Ovary (tissue), 9 donors: ENCODE data around the gene POLR3E. TPM values are rescaled to one million over a fixed set of nuclear protein-coding genes. Genes with fewer than 3 reads are reported as not detected.

Source experiments
- DNase-seq, 5 donors: peaks; one replicate each; pipeline ENCODE4 v3.0.0-alpha.2; 2019 to 2020
- H3K27ac ChIP-seq, 2 donors: fragments of 200-600 bp; one replicate each; pipeline versions ENCODE4 v1.5.1 to v1.8.0; 2019 to 2022
- H3K27me3 ChIP-seq: fragments of 200-600 bp; one replicate; pipeline ENCODE4 v1.8.0; 2022
- H3K36me3 ChIP-seq: fragments of 200-600 bp; sonication (generic); one replicate; pipeline ENCODE4 v1.5.1; 2019
- H3K4me1 ChIP-seq: one replicate; pipeline ENCODE4 v1.8.1; 2013; ENCODE audit warnings: mild to moderate bottlenecking, moderate library complexity; ENCODE audit not compliant: insufficient read depth
- H3K4me3 ChIP-seq: fragments of 200-600 bp; sonication (generic); one replicate; pipeline ENCODE4 v1.5.1; 2017
- H3K9me3 ChIP-seq, 2 donors: fragments of 200-600 bp in 1 of 2; sonication (generic) in 1 of 2; one replicate each; pipeline versions ENCODE4 v1.5.1 to v1.8.1; 2013 to 2019; ENCODE audit warnings: mild to moderate bottlenecking in 1 of 2, moderate library complexity in 1 of 2
- EP300 ChIP-seq: sonication (generic); formaldehyde crosslinking; IDR thresholded peaks from one replicate; pipeline ENCODE4 v1.6.1; 2017; ENCODE audit warnings: antibody characterized with exemption
- POLR2A ChIP-seq: fragments of 450-650 bp; IDR thresholded peaks from one replicate; pipeline ENCODE4 v1.6.1; 2017; ENCODE audit warnings: antibody characterized with exemption, mild to moderate bottlenecking, moderate library complexity
- WGBS, 3 donors: extraction: QIAGEN DNeasy Blood & Tissue Kit in 1 of 3; methylation state at CpG; one replicate each; pipeline versions ENCODE4 v1.1.5 to v1.1.7; 2013 to 2017; 5-methylcytosine and 5-hydroxymethylcytosine counted together
- intact Hi-C, 4 donors: fragments of 100-400 bp; cut with DNase I; formaldehyde crosslinking; loops; one replicate each; pipeline versions ENCODE4 v1.11.0 to v1.15.1; 2022 to 2023
- polyA plus RNA-seq, 2 donors: library from polyadenylated mRNA; stranded (reverse); fragments of 200-250 nt in 1 of 2; fragments of 350-450 nt in 1 of 2; fragmentation: Illumina TruSeq in 1 of 2; extraction: RNeasy Lipid Tissue Mini Kit (QIAGEN cat#74804) in 1 of 2; gene quantifications; one replicate each; pipeline ENCODE4 v1.2.3, GENCODE V29; 2013 to 2014
- total RNA-seq, 7 donors: library from RNA; depleted of rRNA in 2 of 7; stranded (reverse); fragments of >200 nt in 2 of 7; fragmentation: NEBNext Ultra II Directional in 3 of 7; extraction: Animal tissue kit (Norgen Biotek cat#: 25700) in 3 of 7; gene quantifications; one replicate each; pipeline versions ENCODE4 v1.1.0 to v1.2.4, GENCODE V29; 2016 to 2023
- TF ChIP-seq, protein P1 (sequence below), 3 donors: fragments of 450-650 bp in 2 of 3; fragments of 200-600 bp in 1 of 3; IDR thresholded peaks; one replicate each; pipeline versions ENCODE4 v1.5.1 to v1.8.0; 2016 to 2022; ENCODE audit warnings: antibody characterized with exemption in 3 of 3, mild to moderate bottlenecking in 1 of 3
- donor health status: DM: no; HTN: no; CAD: no; lungs with moderate emphysema.
- donor health status: DM: no; HTN: no; CAD: no.
- donor health status: Bipolar disorder and iron deficiency.
- donor health status: DM: yes; HTN: yes; CAD: no.
- donor health status: DM: no; HTN: no; CAD: no.
- donor health status: DM: yes; HTN: yes; CAD: no.

POLR3E gene
- total and polyA plus RNA-seq, 9 donors = 18.6 to 57.0 (median 40.8) TPM

DNA sequence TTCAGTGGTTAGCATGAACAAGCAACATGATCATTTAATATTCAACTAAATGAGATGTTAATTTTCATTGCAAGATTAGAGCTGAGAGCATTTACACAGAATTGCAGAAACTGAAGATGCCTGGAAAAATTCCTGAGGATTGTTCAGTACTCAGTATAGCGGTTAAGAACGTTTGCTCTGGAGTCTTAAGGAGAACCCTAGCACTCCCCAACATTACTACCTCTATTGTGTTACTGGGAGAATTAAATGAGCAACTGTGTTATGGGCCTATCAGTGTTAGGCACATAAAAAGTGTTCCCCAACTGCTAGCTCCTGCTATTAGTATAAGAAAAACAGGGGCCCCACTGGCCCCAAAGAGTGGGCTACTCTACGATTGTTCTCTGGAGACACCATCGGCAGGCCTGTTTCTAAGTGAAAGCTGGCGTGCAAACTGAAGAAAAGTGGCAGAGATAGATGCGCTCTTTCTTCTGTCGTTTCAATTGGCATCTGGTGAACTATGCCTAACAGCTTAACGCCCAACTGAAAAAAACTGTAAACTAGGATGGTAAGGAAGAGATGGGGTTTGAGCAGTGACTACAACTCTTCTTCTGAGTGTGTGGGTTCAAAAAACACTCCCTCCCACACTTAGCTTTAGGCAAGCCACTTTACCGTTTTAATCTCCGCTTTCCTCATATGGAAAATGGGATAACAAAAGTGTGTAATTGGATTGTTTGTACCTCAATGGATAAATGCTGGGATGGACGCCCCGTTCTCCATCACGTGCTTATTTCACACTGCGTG is 75.9 kb downstream of the POLR3E start:
- H3K36me3 ChIP-seq = no peaks in the 10 kb centered on the region
- H3K9me3 ChIP-seq = no peaks in the 10 kb centered on the region
- H3K4me1 ChIP-seq = peaks cover 5% of the 10 kb centered on the region
- H3K4me3 ChIP-seq = peak overlapping the region; percentile 87
- TF ChIP-seq, protein P1, sequence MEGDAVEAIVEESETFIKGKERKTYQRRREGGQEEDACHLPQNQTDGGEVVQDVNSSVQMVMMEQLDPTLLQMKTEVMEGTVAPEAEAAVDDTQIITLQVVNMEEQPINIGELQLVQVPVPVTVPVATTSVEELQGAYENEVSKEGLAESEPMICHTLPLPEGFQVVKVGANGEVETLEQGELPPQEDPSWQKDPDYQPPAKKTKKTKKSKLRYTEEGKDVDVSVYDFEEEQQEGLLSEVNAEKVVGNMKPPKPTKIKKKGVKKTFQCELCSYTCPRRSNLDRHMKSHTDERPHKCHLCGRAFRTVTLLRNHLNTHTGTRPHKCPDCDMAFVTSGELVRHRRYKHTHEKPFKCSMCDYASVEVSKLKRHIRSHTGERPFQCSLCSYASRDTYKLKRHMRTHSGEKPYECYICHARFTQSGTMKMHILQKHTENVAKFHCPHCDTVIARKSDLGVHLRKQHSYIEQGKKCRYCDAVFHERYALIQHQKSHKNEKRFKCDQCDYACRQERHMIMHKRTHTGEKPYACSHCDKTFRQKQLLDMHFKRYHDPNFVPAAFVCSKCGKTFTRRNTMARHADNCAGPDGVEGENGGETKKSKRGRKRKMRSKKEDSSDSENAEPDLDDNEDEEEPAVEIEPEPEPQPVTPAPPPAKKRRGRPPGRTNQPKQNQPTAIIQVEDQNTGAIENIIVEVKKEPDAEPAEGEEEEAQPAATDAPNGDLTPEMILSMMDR (IDR thresholded peaks at IDR 0.05) = no peak
- TF ChIP-seq EP300 (no peak), POLR2A (no peak)
- no peak overlapping the region for H3K27ac ChIP-seq
- 33 to 43% (median 40%) methylated on average over 14 of the region's 14 CpGs for WGBS, 3 donors
- DNase-seq = no peak
- intact Hi-C loops = loop anchor here in 2 of 4 donors (10.0 kb wide), 1 partner anchor 52 kb away; no protein-coding TSS in a partner anchor
- H3K27me3 ChIP-seq = no peaks in the 10 kb centered on the region

DNA sequence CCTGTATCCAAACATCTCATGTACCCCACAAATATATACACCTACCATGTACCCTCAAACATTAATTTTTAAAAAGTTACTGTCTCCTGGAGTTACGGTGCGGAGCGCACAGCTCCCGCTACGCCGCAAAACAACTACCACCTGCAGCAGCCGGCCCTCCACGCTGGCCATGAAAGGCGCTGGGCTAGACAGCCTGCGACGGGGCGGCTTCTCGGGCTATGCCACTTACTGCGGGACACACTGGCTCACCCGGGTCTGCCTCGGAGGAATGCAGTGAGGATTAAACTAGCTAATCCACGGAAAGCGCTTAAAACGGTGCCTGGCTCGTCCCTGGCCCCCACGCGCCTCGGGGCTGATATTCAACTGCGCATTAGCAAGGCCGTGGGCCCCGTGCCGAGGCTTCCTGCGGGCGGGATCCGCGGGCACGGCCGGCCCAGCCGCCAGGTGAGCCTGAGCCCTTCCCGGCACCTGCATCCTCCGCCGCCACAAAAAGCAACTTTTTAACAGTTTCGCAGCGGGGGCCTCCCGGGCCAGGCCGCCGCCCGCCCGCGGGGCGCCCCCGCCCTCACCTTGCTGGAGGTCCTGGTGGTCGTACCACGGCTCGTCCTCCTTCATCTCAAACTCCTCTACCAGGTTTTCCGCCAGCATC is 76.6 kb downstream of the POLR3E start:
- no peaks in the 10 kb centered on the region for H3K27me3 ChIP-seq
- DNase-seq = peak; percentile 43 to 74 (median 60)
- peak overlapping the region; percentile 64 to 70 for H3K27ac ChIP-seq
- WGBS, 3 donors = 0 to 1% (median 0%) methylated on average over 49 to 51 of the region's 51 CpGs
- peak overlapping the region; percentile 87 for H3K4me3 ChIP-seq
- H3K9me3 ChIP-seq = no peaks in the 10 kb centered on the region
- TF ChIP-seq POLR2A (no peak), EP300 (no peak)
- TF ChIP-seq, protein P1 (IDR thresholded peaks at IDR 0.05) = no peak
- H3K36me3 ChIP-seq = no peaks in the 10 kb centered on the region
- intact Hi-C loops = loop anchor here in 2 of 4 donors (10.0 kb wide), 1 partner anchor 51 kb away; no protein-coding TSS in a partner anchor
- peaks cover 5% of the 10 kb centered on the region for H3K4me1 ChIP-seq

DNA sequence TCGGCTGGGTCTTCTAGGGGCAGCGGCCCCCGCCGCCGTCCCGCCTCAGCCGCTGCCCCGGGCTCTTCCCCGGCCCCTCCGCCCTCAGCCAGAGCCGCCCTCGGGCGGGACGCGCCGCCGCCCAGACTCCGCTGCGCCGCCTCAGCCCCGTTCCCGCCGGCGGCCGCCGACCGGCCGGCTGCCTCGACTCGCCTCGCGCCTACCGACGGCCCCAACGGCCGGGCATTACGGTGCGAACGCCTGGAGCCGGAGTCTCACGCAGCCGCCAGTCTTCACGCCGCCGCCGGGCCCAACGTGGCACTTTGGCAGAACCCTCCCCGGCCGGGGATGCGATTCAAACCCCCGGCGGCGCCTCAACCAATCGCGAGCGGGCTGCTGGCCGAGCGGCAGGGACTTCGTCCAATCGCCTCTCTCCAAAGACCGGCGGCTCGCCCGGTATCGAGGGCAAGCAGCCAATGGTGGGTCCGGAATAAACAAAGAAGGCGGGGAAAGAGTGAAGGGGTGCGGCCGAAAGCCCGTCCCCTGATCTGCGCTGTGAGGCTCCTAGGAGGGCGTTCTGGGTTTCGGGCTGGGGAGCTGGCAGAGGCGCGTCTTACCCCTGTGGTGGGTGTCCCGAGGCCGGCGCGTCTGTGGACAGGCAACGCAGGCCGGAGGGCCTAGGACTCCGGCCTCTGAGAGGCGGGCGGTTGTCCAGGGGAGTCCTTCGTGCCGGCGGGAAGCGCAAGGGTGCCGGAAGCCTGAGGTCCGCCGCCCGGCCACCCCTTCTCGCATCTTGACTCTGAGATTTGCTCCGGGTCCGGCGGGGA is 77.3 kb downstream of the POLR3E start, which contains the start of gene CDR2:
CDR2 (minus strand) TSS at position 309 of the 806 bp plus-strand sequence. CDS start 310 bp downstream, outside the sequence.
- Histone ChIP-seq H3K4me1 (peaks cover 5% of the 10 kb centered on the region), H3K27ac (peak within 1 kb of the TSS; percentile 64 to 70), H3K36me3 (no peaks in the 10 kb centered on the region), H3K27me3 (no peaks in the 10 kb centered on the region), H3K4me3 (peak within 1 kb of the TSS; percentile 87), H3K9me3 (no peaks in the 10 kb centered on the region)
- peak; percentile 98 to 99 (median 99) for DNase-seq
- intact Hi-C loops = loop anchor here in 3 of 4 donors (5.0 to 10.0 kb wide), 2 partner anchors 50 to 53 kb away; no protein-coding TSS in a partner anchor
- no peak for TF ChIP-seq EP300
- peak; percentile 78 for TF ChIP-seq POLR2A
- WGBS, 3 donors = 0 to 1% (median 0%) methylated on average over 38 to 96 of the region's 96 CpGs

DNA sequence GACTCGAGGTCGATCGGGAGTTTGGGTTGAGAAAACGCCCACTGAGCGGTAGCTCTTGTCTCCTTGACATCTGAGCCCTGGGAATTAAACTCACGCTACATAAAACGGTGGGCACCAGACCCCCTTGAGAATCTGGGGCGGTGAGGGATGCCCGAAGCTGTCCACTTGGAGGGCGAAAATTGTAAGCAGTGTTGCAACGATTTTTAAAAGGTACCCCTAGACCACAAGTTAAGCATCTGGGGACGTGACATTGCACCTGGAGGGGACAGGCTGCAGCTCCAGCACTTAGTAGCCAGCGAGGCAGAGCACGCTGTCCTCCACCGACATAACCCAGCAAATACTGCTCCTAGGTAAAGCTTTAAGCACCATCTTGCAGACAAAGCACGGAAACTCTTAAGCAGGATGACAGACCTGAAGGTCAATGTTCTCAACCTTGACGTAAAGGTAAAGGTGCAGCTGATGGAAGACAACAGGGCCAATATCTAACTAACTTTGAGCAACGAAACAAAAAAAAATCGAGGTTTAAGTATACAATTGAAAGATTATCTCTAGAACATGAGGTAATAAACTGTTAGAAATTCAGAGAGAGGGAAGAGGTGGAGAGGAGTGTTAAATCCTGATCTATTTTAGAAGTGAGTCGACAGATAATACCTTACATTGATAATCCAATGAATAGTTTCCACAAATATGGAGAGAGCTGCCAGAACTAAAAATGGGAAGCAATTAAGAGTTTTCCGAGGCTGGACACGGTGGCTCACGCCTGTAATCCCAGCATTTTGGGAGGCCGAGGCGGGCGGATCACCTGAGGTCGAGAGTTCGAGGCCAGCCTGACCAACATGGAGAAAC is 78.1 kb downstream of the POLR3E start:
- 37 to 40% (median 39%) methylated on average over 27 to 28 of the region's 28 CpGs for WGBS, 3 donors
- Histone ChIP-seq H3K4me3 (peak overlapping the region; percentile 87), H3K27ac (peak overlapping the region; percentile 18 to 61), H3K9me3 (no peaks in the 10 kb centered on the region), H3K4me1 (peaks cover 5% of the 10 kb centered on the region), H3K27me3 (no peaks in the 10 kb centered on the region), H3K36me3 (no peaks in the 10 kb centered on the region)
- TF ChIP-seq, protein P1 (IDR thresholded peaks at IDR 0.05) = no peak
- TF ChIP-seq EP300 = no peak
- DNase-seq = no peak
- intact Hi-C loops = loop anchor here in 3 of 4 donors (5.0 to 10.0 kb wide), 2 partner anchors 49 to 52 kb away; no protein-coding TSS in a partner anchor
